ENCODE results near the gene OR2A12.
"Not testable (repeated sequence)": the region's sequence is repeated elsewhere in the genome, so short reads cannot be mapped to it uniquely, and the experiment has no call there.

Gene OR2A12

GRCh38 chr7:144122876-144123275, 36.8 kb downstream of the OR2A12 start, which contains the start of gene OR2A14:
OR2A14 (plus strand) TSS chr7:144123176; CDS start chr7:144129113, 5,937 bp downstream.
- no peak for DNase-seq

- DNase-seq, result peak; percentile 85
Observed at GRCh38 chr7:144127714-144128334, 41.7 kb downstream of the OR2A12 start.

GRCh38 chr7:144129601-144130000, 43.5 kb downstream of the OR2A12 start:
- DNase-seq, result not testable (repeated sequence)

- DNase-seq, result no peak
Observed at GRCh38 chr7:144130730-144131129, 44.7 kb downstream of the OR2A12 start.

- DNase-seq, result no peak
Observed at GRCh38 chr7:144132262-144132661, 46.2 kb downstream of the OR2A12 start.

GRCh38 chr7:144133307-144133706, 47.2 kb downstream of the OR2A12 start:
- DNase-seq, result no peak

- DNase-seq, result no peak
Observed at GRCh38 chr7:144134116-144134515, 48.0 kb downstream of the OR2A12 start.

- no peak for DNase-seq
Observed at GRCh38 chr7:144137501-144137900, 51.4 kb downstream of the OR2A12 start.

GRCh38 chr7:144142187-144142586, 56.1 kb downstream of the OR2A12 start:
- no peak for DNase-seq

- DNase-seq, result no peak
Observed at GRCh38 chr7:144144426-144144825, 58.3 kb downstream of the OR2A12 start.

GRCh38 chr7:144148224-144148827, 62.2 kb downstream of the OR2A12 start:
- no peak for DNase-seq

Data from activated gamma-delta T cell treated with Interleukin-2 at 50 U/mL for 16 hours (primary cell).